BJ (cell line): ENCODE measurements around the gene ANKRD11. TPM values are rescaled to one million over a fixed set of nuclear protein-coding genes. Genes with fewer than 3 reads are reported as not detected.
"Not testable (repeated sequence)": the region's sequence is repeated elsewhere in the genome, so short reads cannot be mapped to it uniquely, and the experiment has no call there.

ENCODE experiments used
- CTCF ChIA-PET: fragments of 350-600 bp; formaldehyde crosslinking; extraction: SDS; loops from one replicate; lab custom pipeline; 2021; ENCODE audit warnings: antibody characterized with exemption, inconsistent platforms; lab: Yijun Ruan, JAX
- POLR2A ChIA-PET: fragments of 300-600 bp; sonication (Branson Sonifier 250); formaldehyde crosslinking; extraction: SDS; loops from one replicate; lab custom pipeline; 2021; ENCODE audit warnings: antibody characterized with exemption; lab: Charles Lee
- DNase-seq: peaks from one replicate; pipeline ENCODE4 v3.0.0-alpha.2; 2011; ENCODE audit warnings: low read depth
- H3K27me3 ChIP-seq: 2 replicates; pipeline ENCODE4 v1.6.0; 2011; ENCODE audit warnings: low read length; ENCODE audit not compliant: control insufficient read depth, insufficient read depth
- H3K36me3 ChIP-seq: 2 replicates; pipeline ENCODE4 v1.5.1; 2011; ENCODE audit warnings: low read length; ENCODE audit not compliant: control insufficient read depth, insufficient read depth
- H3K4me3 ChIP-seq: 2 replicates; pipeline ENCODE4 v1.5.1; 2011; ENCODE audit warnings: low read depth, mild to moderate bottlenecking, control low read depth, low read length
- polyA plus RNA-seq: library from polyadenylated mRNA; depleted of rRNA; stranded (reverse); fragments of >200 nt; gene quantifications from 2 replicates; pipeline ENCODE4 v1.2.3, GENCODE V29; 2011
- TF ChIP-seq, protein P1 (sequence below): IDR thresholded peaks from 2 replicates; pipeline ENCODE4 v1.5.1; 2011; ENCODE audit warnings: low read depth, mild to moderate bottlenecking, control low read depth, inconsistent platforms, low read length, moderate library complexity; ENCODE audit not compliant: insufficient read depth

The ANKRD11 gene
- polyA plus RNA-seq, 1 experiment, result 61.8 TPM

DNA sequence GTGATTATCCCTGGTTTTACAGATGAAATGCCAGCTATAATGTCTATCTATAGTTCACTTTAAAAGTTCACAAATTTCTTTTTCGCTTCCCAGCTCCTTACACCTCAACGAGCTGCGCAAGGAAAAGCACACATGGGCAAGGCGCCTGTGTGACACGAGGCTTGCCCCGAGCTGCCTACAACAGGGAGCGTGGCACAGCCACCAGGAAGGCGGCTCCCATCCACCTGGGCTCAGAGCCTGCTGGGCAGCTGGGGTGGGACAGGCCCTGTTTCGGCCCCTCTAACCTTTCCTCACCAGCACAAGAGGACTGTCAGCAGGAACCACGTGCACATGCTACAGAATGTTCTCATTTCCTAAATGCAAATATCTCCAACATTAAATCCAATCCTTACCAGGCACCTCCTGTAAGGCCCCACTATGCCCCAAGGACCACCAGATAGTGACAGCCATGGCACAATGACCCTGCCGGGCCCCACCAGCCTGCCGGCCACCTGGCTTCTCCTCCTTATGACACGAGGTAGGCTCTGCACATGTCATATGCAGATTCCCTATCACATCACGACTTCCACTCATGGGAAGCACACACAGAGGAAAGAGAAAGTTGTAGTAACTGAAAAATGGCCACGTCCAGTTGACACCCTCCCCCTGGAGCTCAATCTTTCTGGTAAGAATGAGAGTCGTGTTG, 180.8 kb downstream of the ANKRD11 start:
- TF ChIP-seq, protein P1, sequence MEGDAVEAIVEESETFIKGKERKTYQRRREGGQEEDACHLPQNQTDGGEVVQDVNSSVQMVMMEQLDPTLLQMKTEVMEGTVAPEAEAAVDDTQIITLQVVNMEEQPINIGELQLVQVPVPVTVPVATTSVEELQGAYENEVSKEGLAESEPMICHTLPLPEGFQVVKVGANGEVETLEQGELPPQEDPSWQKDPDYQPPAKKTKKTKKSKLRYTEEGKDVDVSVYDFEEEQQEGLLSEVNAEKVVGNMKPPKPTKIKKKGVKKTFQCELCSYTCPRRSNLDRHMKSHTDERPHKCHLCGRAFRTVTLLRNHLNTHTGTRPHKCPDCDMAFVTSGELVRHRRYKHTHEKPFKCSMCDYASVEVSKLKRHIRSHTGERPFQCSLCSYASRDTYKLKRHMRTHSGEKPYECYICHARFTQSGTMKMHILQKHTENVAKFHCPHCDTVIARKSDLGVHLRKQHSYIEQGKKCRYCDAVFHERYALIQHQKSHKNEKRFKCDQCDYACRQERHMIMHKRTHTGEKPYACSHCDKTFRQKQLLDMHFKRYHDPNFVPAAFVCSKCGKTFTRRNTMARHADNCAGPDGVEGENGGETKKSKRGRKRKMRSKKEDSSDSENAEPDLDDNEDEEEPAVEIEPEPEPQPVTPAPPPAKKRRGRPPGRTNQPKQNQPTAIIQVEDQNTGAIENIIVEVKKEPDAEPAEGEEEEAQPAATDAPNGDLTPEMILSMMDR, result no peak
- no peak for DNase-seq
- Histone ChIP-seq H3K27me3 (no peaks in the 10 kb centered on the region), H3K4me3 (no peak overlapping the region), H3K36me3 (peaks cover 20% of the 10 kb centered on the region)
- ChIA-PET CTCF (interaction anchor here (1.2 kb wide), 1 partner anchor 63 kb away, joined by 3 read pairs; no protein-coding TSS in a partner anchor), POLR2A (no interaction called here)

DNA sequence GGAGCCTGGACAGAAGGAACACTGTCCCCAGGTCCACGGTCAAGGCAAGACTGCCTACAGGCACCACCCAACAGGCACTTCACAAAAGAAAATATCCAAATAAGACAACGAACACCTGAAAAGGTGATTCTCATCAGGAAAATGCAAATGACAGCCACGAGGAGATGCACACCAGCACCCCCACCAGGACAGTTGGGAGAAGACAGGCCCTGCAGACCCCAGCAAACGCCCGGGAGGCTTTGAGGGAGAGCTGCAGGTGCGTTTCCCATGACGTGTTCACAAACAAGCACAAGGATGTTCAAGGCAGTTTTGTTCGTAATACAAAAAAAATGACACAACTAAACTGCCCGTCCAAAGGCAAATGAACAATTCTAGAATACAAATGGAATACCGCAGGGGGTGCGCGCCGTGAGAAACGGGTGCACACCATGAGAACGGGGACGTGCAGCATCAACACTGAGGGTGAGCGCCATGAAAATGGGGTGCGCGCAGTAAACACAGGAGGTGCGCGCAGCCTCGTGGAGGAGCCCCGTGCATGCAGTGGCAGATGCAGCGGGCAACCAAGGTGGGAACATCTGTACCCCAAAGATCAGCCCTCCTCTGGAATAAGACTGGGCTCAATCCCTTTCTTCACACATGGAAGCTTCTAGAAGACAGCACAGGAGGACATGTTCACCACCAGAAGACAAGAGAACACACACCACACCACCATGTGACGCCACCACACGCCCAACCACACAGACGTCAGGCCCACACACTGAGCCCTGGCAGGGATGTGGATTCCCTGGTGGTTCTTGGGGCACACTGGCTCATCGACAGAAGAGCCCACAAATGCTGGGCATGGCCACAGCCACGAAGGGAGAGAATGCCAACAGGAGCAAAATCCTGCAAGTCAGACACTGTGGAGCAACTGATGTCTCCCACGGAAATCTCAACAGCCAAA, 181.7 kb downstream of the ANKRD11 start:
- H3K27me3 ChIP-seq, result no peaks in the 10 kb centered on the region
- H3K36me3 ChIP-seq, result peaks cover 24% of the 10 kb centered on the region
- TF ChIP-seq, protein P1, result peak; percentile 48
- ChIA-PET POLR2A (no interaction called here), CTCF (interaction anchor here (1.2 to 1.9 kb wide), 2 partner anchors 8 to 62 kb away, joined by 3 to 7 read pairs; no protein-coding TSS in a partner anchor)
- DNase-seq, result no peak
- H3K4me3 ChIP-seq, result no peak overlapping the region

DNA sequence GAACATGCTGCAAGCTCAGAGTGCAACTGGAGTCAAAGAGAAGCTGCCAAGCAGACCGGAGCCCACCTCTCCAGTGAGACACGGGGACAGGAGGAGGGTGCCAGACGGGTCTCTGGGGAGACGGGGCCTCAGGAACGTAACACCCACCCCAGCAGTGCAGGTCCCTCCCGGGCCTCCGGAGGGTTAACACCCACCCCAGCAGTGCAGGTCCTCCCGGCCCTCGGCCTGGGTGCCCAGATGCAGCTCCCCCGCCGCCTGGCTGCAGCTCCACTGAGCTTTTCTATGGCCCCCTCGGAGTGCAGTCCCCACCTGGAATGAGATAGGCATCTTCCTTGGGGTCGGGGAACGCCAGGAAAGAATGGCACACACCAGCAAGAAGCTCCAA, 182.9 kb downstream of the ANKRD11 start:
- no peak overlapping the region for H3K4me3 ChIP-seq
- peaks cover 24% of the 10 kb centered on the region for H3K36me3 ChIP-seq
- ChIA-PET CTCF (interaction anchor here (0.7 to 1.9 kb wide), 2 partner anchors 9 to 41 kb away, joined by 3 to 7 read pairs; no protein-coding TSS in a partner anchor), POLR2A (no interaction called here)
- no peak for DNase-seq
- TF ChIP-seq, protein P1, result no peak
- H3K27me3 ChIP-seq, result no peaks in the 10 kb centered on the region

DNA sequence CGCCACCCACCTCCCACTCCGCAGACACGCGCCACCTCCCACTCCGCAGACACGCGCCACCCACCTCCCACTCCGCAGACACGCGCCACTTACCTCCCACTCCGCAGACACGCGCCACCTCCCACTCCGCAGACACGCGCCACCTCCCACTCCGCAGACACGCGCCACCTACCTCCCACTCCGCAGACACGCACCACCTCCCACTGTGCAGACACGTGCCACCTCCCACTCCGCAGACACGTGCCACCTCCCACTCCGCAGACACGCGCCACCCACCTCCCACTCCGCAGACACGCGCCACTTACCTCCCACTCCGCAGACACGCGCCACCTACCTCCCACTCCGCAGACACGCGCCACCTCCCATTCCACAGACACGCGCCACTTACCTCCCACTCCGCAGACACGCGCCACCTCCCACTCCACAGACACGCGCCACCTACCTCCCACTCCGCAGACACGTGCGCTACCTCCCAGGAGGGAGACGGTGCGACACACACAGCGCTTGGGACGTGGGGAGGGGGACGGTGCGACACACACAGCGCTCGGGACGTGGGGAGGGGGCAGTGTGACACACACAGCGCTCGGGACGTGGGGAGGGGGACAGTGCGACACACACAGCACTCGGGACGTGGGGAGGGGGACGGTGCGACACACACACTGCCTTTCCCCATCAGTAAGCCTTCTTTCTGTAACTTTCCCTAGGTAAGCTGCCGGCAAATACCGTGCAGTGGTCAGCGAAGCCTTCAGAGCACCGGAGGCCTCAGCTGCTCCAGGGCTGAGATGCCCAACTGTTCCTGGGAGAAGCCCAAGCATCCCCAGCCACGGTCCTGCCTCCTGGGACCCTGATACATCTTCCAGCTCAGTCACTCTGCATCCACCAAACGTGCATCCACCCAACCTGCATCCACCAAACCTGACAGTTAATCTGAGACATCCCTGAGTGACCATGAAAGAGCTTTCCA, 183.6 kb downstream of the ANKRD11 start:
- DNase-seq, H3K27me3 ChIP-seq, POLR2A ChIA-PET, H3K4me3 ChIP-seq: not testable (repeated sequence)
- CTCF ChIA-PET, result interaction anchor here (0.7 to 1.9 kb wide), 2 partner anchors 10 to 41 kb away, joined by 3 to 7 read pairs; no protein-coding TSS in a partner anchor
- peaks cover 22% of the 10 kb centered on the region for H3K36me3 ChIP-seq
